HTERT RPE-1 (cell line): ENCODE data around the gene CLDN9.

Source experiments
- in situ Hi-C: fragments of 300-500 bp; cut with MboI; formaldehyde crosslinking; loops from 4 replicates; pipeline ENCODE4 v1.14.3; 2020; ENCODE audit warnings: low sequenced_read_pairs

CLDN9 gene

GRCh38 chr16:3012828-3013420 is at the start of gene CLDN9:
Gene CLDN9 (plus strand): TSS chr16:3012923. CDS start chr16:3013363, 440 bp downstream.
- in situ Hi-C loops = no loop called here

GRCh38 chr16:2963074-2963722 is 49.5 kb upstream of the CLDN9 start:
- in situ Hi-C loops = no loop called here

- in situ Hi-C loops = no loop called here
Measured at GRCh38 chr16:2963723-2964474, 48.8 kb upstream of the CLDN9 start, which contains the start of gene KREMEN2. Gene KREMEN2 (plus strand): TSS chr16:2964275. CDS start chr16:2964521, 246 bp downstream.

GRCh38 chr16:2964475-2965336 is 48.0 kb upstream of the CLDN9 start:
- in situ Hi-C loops = no loop called here

- in situ Hi-C loops = no loop called here
Measured at GRCh38 chr16:2966043-2966807, 46.5 kb upstream of the CLDN9 start.

- in situ Hi-C loops = no loop called here
Measured at GRCh38 chr16:2966808-2967191, 45.9 kb upstream of the CLDN9 start.

- in situ Hi-C loops = no loop called here
Measured at GRCh38 chr16:2967211-2967631, 45.5 kb upstream of the CLDN9 start.

GRCh38 chr16:2967721-2968161 is 45.0 kb upstream of the CLDN9 start:
- in situ Hi-C loops = no loop called here

- in situ Hi-C loops = no loop called here
Measured at GRCh38 chr16:2968368-2968737, 44.4 kb upstream of the CLDN9 start.

GRCh38 chr16:2968738-2969544 is 43.8 kb upstream of the CLDN9 start, which contains the start of gene PAQR4:
Gene PAQR4 (plus strand): TSS chr16:2969348. CDS start chr16:2969675, 327 bp downstream.
- in situ Hi-C loops = no loop called here

GRCh38 chr16:2969545-2970521 is 42.9 kb upstream of the CLDN9 start:
- in situ Hi-C loops = no loop called here

GRCh38 chr16:2970563-2970962 is 42.2 kb upstream of the CLDN9 start:
- in situ Hi-C loops = no loop called here

GRCh38 chr16:2971134-2971984 is 41.4 kb upstream of the CLDN9 start:
- in situ Hi-C loops = no loop called here

- in situ Hi-C loops = no loop called here
Measured at GRCh38 chr16:2971985-2972784, 40.5 kb upstream of the CLDN9 start.

- in situ Hi-C loops = no loop called here
Measured at GRCh38 chr16:2973093-2973492, 39.6 kb upstream of the CLDN9 start.

GRCh38 chr16:2973605-2974318 is 39.0 kb upstream of the CLDN9 start:
- in situ Hi-C loops = no loop called here
